PFSK-1 (cell line): ENCODE data around the gene AGER.
A peak's percentile ranks its signal among the peaks of the same experiment; 100 is the strongest.

Experiments used
- FOXP2 ChIP-seq: optimal IDR thresholded peaks from 2 replicates; pipeline ENCODE3; 2011; ENCODE audit warnings: borderline replicate concordance, control low read depth, inconsistent platforms; ENCODE audit not compliant: insufficient read depth; ENCODE audit errors: extremely low read length, extremely low read depth
- POLR2AphosphoS5 ChIP-seq: IDR thresholded peaks from 2 replicates; pipeline ENCODE4 v1.6.1; 2012; ENCODE audit warnings: low read depth, mild to moderate bottlenecking, control low read depth, low read length, moderate library complexity
- REST ChIP-seq, 2 experiments: IDR thresholded peaks; 2 replicates each; pipeline versions ENCODE4 v1.6.1 to v1.8.0; 2011 to 2012; ENCODE audit warnings: low read depth in 2 of 2, low read length in 2 of 2, control low read depth in 1 of 2, inconsistent platforms in 1 of 2, mild to moderate bottlenecking in 1 of 2, moderate library complexity in 1 of 2; ENCODE audit not compliant: insufficient read depth in 1 of 2
- SIN3A ChIP-seq: IDR thresholded peaks from 2 replicates; pipeline ENCODE4 v1.6.1; 2012; ENCODE audit warnings: mild to moderate bottlenecking, low read length, moderate library complexity, borderline replicate concordance; ENCODE audit not compliant: insufficient read depth
- TAF1 ChIP-seq: IDR thresholded peaks from 2 replicates; pipeline ENCODE4 v1.6.1; 2012; ENCODE audit warnings: low read length, control low read depth, borderline replicate concordance; ENCODE audit not compliant: insufficient read depth

The AGER gene

GRCh38 chr6:32194388-32194787 is 10.3 kb upstream of the AGER start:
- TF ChIP-seq FOXP2 (no peak), TAF1 (no peak), POLR2AphosphoS5 (no peak), SIN3A (no peak), REST (IDR thresholded peaks at IDR 0.05; ENCODE audit: insufficient read depth in 1 of 2, low read depth in 2 of 2, low read length in 2 of 2) (no peak)

GRCh38 chr6:32192608-32193039 is 8.6 kb upstream of the AGER start, which contains the start of gene GPSM3:
TSS of gene GPSM3 (minus strand) at chr6:32192643. CDS start at chr6:32192513, 130 bp downstream.
- TF ChIP-seq TAF1 (no peak), REST (IDR thresholded peaks at IDR 0.05; ENCODE audit: insufficient read depth in 1 of 2, low read depth in 2 of 2, low read length in 2 of 2) (peak in 1 of 2 experiments; percentile 32; a peak in 1 of 4 replicates)

- no peak for TF ChIP-seq SIN3A
- TF ChIP-seq TAF1, result no peak
- no peak for TF ChIP-seq REST (IDR thresholded peaks at IDR 0.05; ENCODE audit: insufficient read depth in 1 of 2, low read depth in 2 of 2, low read length in 2 of 2)
- TF ChIP-seq POLR2AphosphoS5, result no peak
- no peak for TF ChIP-seq FOXP2
Observed at GRCh38 chr6:32191696-32192607, 7.9 kb upstream of the AGER start.

GRCh38 chr6:32190911-32191677 is 7.0 kb upstream of the AGER start:
- TF ChIP-seq POLR2AphosphoS5 (no peak), TAF1 (no peak), FOXP2 (no peak), REST (IDR thresholded peaks at IDR 0.05; ENCODE audit: insufficient read depth in 1 of 2, low read depth in 2 of 2, low read length in 2 of 2) (no peak), SIN3A (no peak)
